ENCODE data around the gene FOXO1. TPM values are rescaled to one million over a fixed set of nuclear protein-coding genes. Genes with fewer than 3 reads are reported as not detected.

FOXO1 gene
- total and polyA plus RNA-seq, 2 of the 13 experiments (the other 11 are each of a cell fraction or from before 2014, with no cell fraction given): 8.1 to 13.1 TPM

DNA sequence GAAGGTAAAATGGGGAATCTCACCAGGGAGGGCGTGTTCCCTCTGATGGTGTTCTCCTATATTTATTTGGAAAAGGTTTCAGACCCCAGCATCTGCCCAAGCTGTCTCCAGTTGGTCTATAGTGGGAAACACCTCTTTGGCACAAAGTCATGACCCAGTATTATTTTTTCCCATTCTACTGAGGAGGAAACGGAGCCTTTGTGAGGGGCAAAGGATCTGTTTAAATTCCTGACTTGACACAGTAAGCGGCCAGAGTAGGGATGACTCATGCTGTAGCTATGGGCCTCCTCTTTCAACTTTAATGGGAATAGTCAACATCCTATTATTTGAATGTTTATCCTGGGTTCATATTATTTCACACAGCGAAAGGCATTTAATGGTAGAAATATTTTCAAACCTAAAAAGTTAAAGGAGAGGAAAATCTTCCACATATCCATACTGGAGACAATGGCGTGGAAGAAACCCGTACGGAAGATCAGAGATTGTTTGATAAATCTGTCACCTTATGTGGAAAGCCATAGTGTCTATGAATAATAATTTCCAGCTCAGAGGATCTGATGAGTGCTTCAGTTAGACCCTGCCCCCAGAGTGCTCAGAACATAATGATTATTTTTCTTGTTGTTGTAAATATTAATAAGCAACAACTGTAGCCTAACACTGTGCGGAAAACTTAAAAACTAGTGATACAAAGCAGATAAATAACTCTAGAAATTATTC lies 126.0 kb downstream of the FOXO1 start (continued):
- TF ChIP-seq, protein P1, sequence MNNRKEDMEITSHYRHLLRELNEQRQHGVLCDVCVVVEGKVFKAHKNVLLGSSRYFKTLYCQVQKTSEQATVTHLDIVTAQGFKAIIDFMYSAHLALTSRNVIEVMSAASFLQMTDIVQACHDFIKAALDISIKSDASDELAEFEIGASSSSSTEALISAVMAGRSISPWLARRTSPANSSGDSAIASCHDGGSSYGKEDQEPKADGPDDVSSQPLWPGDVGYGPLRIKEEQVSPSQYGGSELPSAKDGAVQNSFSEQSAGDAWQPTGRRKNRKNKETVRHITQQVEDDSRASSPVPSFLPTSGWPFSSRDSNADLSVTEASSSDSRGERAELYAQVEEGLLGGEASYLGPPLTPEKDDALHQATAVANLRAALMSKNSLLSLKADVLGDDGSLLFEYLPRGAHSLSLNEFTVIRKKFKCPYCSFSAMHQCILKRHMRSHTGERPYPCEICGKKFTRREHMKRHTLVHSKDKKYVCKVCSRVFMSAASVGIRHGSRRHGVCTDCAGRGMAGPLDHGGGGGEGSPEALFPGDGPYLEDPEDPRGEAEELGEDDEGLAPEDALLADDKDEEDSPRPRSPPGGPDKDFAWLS (CRISPR knock-in tag; IDR thresholded peaks at IDR 0.05; ENCODE audit: borderline replicate concordance): no peak
- peak; percentile 38; the same call in 1 of the 2 replicates for TF ChIP-seq ZMYM4 (CRISPR knock-in tag; IDR thresholded peaks at IDR 0.05)
- TF ChIP-seq CBX1 (IDR thresholded peaks at IDR 0.05; ENCODE audit: low read depth): no peak
- peak; percentile 49; the same call in 1 of the 2 replicates for TF ChIP-seq ATF1 (CRISPR knock-in tag; IDR thresholded peaks at IDR 0.05)
- TF ChIP-seq ZNF790 (CRISPR knock-in tag; IDR thresholded peaks at IDR 0.05; ENCODE audit: borderline replicate concordance): no peak
- no peak for TF ChIP-seq CAMTA2 (CRISPR knock-in tag; IDR thresholded peaks at IDR 0.05; ENCODE audit: borderline replicate concordance)
- no peak for TF ChIP-seq SPEN (CRISPR knock-in tag; IDR thresholded peaks at IDR 0.05; ENCODE audit: low read depth)
- TF ChIP-seq ZFP36L2 (CRISPR knock-in tag; IDR thresholded peaks at IDR 0.05): no peak
- TF ChIP-seq SIX1 (CRISPR knock-in tag; IDR thresholded peaks at IDR 0.05; ENCODE audit: borderline replicate concordance): peak; percentile 87; the same call in 1 of the 2 replicates
- TF ChIP-seq, protein P2, sequence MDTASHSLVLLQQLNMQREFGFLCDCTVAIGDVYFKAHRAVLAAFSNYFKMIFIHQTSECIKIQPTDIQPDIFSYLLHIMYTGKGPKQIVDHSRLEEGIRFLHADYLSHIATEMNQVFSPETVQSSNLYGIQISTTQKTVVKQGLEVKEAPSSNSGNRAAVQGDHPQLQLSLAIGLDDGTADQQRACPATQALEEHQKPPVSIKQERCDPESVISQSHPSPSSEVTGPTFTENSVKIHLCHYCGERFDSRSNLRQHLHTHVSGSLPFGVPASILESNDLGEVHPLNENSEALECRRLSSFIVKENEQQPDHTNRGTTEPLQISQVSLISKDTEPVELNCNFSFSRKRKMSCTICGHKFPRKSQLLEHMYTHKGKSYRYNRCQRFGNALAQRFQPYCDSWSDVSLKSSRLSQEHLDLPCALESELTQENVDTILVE (CRISPR knock-in tag; IDR thresholded peaks at IDR 0.05): 0 out of 2 replicates have a peak, but pooled peaks have one; percentile 53
- TF ChIP-seq, protein P3, sequence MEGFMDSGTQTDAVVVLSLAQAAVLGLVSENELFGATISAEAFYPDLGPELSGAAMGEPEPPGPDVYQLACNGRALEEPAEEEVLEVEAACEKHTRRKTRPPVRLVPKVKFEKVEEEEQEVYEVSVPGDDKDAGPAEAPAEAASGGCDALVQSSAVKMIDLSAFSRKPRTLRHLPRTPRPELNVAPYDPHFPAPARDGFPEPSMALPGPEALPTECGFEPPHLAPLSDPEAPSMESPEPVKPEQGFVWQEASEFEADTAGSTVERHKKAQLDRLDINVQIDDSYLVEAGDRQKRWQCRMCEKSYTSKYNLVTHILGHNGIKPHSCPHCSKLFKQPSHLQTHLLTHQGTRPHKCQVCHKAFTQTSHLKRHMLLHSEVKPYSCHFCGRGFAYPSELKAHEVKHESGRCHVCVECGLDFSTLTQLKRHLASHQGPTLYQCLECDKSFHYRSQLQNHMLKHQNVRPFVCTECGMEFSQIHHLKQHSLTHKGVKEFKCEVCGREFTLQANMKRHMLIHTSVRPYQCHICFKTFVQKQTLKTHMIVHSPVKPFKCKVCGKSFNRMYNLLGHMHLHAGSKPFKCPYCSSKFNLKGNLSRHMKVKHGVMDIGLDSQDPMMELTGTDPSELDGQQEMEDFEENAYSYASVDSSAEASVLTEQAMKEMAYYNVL (CRISPR knock-in tag; IDR thresholded peaks at IDR 0.05; ENCODE audit: borderline replicate concordance): no peak
- TF ChIP-seq JUNB (CRISPR knock-in tag; IDR thresholded peaks at IDR 0.05; ENCODE audit: borderline replicate concordance): peak; percentile 98
- no peak for TF ChIP-seq CHCHD3 (CRISPR knock-in tag; IDR thresholded peaks at IDR 0.05)
- no peak for TF ChIP-seq WIZ (CRISPR knock-in tag; IDR thresholded peaks at IDR 0.05)
- TF ChIP-seq, protein P4, sequence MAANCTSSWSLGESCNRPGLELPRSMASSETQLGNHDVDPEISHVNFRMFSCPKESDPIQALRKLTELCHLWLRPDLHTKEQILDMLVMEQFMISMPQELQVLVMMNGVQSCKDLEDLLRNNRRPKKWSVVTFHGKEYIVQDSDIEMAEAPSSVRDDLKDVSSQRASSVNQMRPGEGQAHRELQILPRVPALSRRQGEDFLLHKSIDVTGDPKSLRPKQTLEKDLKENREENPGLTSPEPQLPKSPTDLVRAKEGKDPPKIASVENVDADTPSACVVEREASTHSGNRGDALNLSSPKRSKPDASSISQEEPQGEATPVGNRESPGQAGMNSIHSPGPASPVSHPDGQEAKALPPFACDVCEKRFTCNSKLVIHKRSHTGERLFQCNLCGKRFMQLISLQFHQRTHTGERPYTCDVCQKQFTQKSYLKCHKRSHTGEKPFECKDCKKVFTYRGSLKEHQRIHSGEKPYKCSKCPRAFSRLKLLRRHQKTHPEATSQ (CRISPR knock-in tag; IDR thresholded peaks at IDR 0.05; ENCODE audit: borderline replicate concordance): no peak
- TF ChIP-seq PAX8 (CRISPR knock-in tag; IDR thresholded peaks at IDR 0.05; ENCODE audit: borderline replicate concordance): no peak
- TF ChIP-seq ASH2L (IDR thresholded peaks at IDR 0.05; ENCODE audit: insufficient read length, low read depth, low read length): peak; percentile 73
- TF ChIP-seq, protein P5, sequence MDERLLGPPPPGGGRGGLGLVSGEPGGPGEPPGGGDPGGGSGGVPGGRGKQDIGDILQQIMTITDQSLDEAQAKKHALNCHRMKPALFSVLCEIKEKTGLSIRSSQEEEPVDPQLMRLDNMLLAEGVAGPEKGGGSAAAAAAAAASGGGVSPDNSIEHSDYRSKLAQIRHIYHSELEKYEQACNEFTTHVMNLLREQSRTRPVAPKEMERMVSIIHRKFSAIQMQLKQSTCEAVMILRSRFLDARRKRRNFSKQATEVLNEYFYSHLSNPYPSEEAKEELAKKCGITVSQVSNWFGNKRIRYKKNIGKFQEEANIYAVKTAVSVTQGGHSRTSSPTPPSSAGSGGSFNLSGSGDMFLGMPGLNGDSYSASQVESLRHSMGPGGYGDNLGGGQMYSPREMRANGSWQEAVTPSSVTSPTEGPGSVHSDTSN (CRISPR knock-in tag; IDR thresholded peaks at IDR 0.05): no peak
- no peak for TF ChIP-seq ZBTB3 (CRISPR knock-in tag; IDR thresholded peaks at IDR 0.05; ENCODE audit: borderline replicate concordance, low read depth)
- TF ChIP-seq, protein P6, sequence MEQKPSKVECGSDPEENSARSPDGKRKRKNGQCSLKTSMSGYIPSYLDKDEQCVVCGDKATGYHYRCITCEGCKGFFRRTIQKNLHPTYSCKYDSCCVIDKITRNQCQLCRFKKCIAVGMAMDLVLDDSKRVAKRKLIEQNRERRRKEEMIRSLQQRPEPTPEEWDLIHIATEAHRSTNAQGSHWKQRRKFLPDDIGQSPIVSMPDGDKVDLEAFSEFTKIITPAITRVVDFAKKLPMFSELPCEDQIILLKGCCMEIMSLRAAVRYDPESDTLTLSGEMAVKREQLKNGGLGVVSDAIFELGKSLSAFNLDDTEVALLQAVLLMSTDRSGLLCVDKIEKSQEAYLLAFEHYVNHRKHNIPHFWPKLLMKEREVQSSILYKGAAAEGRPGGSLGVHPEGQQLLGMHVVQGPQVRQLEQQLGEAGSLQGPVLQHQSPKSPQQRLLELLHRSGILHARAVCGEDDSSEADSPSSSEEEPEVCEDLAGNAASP (CRISPR knock-in tag; IDR thresholded peaks at IDR 0.05; ENCODE audit: borderline replicate concordance): peak; percentile 77
